ENCODE measurements around the gene LAMB3. TPM values are rescaled to one million over a fixed set of nuclear protein-coding genes. Genes with fewer than 3 reads are reported as not detected.

The LAMB3 gene
- total RNA-seq, 1 donor from 2014 or later, result 5.9 TPM

DNA sequence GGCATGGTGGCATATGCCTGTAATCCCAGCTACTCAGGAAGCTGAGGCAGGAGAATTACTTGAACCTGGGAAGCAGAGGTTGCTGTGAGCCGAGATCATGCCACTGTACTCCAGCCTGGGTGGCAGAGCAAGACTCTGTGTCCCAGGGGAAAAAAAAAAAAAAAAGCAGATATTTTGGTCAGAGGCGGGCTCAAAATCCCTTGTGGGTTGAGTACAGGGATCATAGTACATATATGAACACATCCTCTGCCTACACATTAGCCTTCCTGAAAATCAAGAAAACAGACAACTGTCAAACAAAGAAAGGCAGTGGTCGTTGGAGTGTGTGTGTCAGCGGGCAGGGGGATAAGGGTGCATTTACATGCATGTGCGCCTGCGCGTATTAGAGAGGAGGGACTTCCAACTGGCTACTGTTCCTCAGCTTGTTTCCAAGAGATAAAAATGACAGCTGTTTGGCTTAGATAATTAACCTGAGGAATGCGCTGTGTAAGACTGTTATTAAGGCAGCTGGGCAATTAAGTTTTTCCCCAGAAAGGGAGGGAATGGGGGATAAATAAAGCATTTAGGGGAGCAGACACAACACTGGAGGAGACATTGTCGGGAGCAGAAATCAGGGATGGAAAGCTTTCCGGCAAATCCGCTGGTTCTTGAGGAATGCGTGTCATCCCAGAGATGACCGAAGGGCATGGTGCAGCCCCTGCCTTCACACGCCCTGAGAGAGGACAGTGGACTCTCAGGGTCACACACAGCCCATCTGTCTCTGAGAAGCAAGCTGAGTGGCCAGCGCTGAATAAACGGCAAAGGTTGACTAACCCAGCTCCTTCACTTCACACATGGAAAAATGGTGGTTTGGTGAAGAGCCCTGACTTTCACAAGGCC is 6.4 kb downstream of the LAMB3 start:
- intact Hi-C loops (cut with DNase I), result no loop called here
- DNase-seq (ENCODE audit: missing footprints) (no peak), ATAC-seq (no peak)

DNA sequence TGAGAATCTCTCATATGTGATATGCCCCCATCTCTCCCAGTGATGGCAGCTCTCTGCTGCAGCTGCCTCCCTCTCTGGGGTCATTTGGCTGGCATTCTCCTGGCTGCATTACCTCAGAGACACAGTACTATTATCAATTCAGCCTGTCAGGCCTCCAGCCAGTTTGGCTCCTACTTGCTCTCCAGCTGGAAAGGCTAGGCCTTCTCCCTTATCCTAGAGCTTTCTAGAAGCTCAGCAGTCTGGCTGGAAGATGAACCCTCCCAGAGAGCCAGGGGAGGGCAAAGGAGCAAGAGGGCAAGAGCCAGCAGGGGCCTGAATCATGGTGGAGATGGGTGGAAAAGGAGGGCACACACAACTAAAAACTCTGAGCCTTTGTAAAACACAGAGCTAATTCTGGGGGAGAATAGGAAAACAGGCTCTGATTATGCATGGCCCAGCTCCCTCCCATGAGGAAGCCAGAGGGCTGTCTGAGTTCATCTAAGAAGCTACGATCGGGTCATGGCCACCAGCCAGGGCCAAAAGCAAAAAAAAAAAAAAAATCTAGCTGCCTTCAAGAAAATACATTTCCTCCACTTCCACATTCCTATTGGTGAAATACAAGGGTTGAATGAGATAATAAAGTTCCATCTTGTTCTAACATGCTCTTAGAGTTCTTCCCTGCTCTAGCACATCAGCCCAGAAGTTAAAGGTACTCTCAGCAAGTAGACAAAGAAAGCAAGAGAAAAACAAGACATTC is 8.8 kb downstream of the LAMB3 start:
- ATAC-seq (peak; percentile 79), DNase-seq (ENCODE audit: missing footprints) (peak; percentile 82)
- intact Hi-C loops (cut with DNase I), result loop anchor here (1.0 to 5.0 kb wide), 3 partner anchors 32 to 99 kb away; partner anchors contain the start of gene G0S2

DNA sequence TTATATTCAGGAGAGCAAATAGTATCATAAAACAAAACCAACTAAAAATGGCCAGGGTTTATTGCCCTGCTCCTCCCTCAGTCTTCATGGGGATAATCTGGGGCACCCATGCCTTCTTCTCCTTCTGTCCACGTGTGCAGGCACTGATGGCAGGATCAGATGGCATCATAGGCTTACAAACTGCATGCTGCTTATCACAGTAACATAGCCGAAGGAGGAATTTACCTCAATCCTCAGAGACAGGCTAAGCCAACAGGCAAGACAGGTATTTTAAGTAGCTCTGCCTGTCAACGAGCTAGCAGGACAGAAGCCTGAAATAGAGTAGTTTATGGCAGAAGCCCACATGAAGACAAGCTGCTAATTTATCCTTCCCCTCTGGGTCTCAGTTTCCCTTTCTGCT is 9.4 kb downstream of the LAMB3 start:
- intact Hi-C loops (cut with DNase I), result loop anchor here (1.0 to 5.0 kb wide), 3 partner anchors 32 to 100 kb away; partner anchors contain the start of gene G0S2
- DNase-seq (ENCODE audit: missing footprints), result no peak
- peak; percentile 47 for ATAC-seq

DNA sequence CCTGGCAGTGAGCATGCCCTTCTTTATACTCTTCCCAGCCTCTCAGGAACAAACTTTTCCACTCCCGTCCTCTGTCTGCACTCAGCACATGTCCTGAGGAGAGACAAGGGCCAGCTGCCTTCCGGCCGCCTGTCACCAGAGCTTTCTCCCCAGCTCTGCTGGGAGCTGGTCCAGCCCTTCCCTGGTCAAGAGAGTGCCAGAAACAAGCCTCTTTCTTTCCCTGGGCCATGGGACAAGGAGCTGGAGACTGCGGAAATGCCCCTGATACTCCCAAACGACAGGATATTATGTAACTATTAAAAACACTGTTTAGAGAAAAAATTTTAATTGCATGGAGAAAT is 10.4 kb downstream of the LAMB3 start:
- intact Hi-C loops (cut with DNase I), result loop anchor here (2.0 to 5.0 kb wide), 2 partner anchors 50 to 101 kb away; no protein-coding TSS in a partner anchor
- ATAC-seq (peak; percentile 93), DNase-seq (ENCODE audit: missing footprints) (peak; percentile 94)

DNA sequence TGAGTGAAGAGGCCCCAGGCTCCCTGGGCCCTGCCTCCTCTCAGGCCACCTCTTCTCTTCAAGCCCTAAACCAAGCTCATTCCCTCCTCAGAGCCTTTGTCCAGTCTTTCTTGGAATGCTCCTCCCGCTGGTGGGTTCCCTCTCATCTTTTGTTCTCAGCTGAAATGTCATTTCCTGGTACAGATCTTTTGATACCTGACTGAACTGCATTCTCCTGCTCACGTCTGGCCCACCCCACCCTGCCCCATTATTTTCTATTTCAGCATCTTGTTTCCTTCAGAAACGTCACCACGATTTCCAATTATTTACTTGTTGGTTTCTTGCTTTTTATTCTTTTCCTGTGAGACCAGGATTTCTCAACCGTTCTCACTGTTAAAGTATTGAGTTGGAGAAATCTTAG is 16.4 kb downstream of the LAMB3 start:
- intact Hi-C loops (cut with DNase I), result no loop called here
- ATAC-seq (no peak), DNase-seq (ENCODE audit: missing footprints) (no peak)

DNA sequence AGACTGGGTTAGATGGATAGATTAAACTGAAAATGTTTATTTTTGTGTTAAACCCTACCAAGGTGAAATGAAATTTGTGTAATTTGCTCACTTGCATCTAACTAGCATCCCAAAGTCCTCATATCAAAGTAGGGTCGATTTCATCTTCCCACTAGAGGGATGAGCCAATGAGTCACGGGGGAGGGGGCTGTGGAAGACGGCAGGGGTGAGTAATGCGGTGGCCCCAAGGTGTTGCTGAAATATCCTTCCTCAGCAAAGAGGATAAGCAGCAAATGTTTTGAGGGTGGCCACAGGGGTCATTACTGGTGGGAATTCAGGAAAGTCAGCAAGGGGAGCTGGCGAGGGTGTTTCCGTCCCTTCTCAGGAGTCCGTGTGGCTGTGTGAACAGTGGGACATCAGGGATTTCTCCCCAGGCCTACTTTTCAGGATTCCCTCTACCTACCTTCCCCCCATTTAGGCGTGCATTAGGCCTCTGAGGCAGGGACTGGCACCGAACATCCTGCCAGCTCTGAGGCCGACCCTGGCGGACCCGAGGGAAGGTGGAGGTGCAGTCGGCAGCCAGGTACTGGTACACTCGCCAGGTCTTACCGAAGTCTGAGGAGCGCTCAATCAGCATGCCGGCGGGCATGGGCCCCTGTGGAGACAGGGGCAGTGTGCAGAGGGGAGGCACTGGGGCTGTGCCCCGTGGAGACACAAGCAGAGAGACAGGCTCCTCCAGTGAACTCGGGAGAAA is 18.1 kb downstream of the LAMB3 start:
- intact Hi-C loops (cut with DNase I), result no loop called here
- DNase-seq (ENCODE audit: missing footprints), result no peak
- no peak for ATAC-seq

DNA sequence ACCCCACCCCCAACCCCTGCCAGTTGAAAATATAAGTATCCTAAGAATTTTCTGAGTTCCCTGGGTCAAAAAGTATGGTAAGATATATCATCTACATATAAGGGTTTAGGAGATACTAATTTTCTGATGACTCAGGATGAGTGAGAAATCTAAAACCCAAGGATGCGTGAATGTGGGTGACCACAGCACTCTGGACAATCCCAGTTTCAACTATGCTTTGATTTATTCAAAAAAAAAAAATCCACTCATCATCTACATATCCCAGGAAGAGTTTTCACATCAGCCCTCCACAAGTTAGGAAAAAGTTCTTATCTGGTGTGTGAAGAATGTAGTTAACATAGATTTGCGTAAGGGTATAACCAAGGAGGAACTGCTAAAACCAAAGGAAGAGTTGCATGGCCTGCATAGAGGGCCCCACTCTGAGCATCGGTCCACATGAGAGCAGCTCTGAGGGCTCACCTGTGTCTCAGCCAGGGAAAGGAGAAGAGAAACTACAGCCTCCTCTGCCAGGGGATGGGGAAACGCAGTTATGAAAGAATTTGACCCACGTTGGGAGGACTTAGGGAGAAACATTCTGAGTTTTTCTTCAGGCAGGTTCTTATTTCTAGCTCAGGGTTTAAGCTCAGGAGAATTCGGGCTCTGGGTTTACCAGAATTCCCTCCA is 18.8 kb downstream of the LAMB3 start:
- ATAC-seq, result no peak
- intact Hi-C loops (cut with DNase I), result no loop called here
- no peak for DNase-seq (ENCODE audit: missing footprints)

DNA sequence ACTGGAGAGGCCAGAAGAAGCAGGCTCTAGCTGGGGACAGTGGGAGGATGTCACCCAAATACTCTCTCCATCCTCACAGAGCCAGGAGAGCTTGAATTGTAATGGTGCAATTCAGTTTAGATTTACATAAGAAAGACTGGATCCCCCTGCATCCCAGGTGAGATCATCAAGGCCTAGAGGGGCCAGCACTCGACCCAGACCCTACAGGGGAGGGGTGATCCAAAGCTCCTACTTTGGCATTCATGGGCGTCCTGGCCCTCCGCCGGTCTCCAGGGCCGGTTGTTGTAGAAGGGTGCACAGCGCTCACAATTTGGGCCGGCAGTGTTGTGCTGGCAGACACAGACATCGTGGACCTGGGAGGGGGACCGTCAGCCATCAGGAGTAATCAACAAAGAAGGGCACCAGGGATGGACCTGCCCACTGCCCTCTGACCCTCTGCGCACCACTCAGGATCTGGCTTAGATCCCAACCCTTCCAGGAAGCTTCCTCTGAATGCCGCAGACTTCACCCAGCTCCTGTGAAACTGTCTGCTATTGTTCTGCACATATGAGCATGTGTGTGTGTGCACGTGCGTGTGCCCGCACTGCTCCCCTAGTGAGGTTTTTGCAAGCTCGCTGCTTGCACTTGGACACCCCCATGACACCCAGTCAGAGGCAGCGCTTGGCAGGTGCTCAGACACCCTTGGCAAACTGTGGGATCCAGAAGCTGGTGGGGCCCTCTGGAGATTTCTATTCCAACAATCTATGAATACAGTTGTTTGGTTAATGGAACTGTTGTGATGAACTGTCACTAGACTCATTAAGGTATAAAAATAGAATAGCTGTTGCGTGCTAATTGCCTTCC is 21.6 kb downstream of the LAMB3 start:
- ATAC-seq (peak; percentile 17), DNase-seq (ENCODE audit: missing footprints) (no peak)
- intact Hi-C loops (cut with DNase I), result no loop called here

DNA sequence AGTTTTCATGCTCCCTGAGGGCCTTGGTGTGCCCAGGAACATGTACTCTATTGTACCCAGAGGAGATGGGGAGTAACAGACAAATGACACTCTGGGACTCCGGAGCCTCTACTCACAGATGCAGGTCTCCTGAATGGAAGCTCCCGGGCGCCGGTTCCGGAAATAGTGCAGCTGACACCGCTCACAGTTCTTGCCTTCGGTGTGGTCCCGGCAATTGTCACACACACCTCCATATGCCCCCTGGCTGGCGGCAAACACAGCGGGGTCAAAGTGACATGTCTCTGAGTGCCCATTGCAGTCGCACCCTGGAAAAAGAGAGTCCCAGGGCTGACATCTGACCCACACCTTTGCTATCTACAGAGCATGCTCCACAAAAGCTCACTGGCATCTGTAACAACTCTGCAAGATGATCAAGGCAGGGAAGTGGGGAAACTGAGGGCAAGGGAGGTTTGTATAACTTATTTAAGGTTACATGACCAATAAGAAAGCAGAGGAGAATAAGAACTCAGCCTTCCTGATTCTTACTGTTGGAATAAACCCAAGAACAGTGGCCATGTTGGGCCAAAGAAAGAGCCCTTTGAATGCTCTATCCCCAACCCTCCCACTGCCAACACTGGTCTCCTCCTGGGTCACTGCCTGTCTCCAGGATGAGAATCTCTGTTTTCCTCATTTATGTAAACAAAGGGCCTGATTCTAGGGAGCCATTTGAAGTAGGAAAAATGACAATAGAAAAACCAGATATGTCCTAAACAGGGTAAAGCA is 22.4 kb downstream of the LAMB3 start:
- DNase-seq (ENCODE audit: missing footprints) (no peak), ATAC-seq (no peak)
- intact Hi-C loops (cut with DNase I), result loop anchor here (2.0 to 5.0 kb wide), 2 partner anchors 53 to 117 kb away; no protein-coding TSS in a partner anchor

DNA sequence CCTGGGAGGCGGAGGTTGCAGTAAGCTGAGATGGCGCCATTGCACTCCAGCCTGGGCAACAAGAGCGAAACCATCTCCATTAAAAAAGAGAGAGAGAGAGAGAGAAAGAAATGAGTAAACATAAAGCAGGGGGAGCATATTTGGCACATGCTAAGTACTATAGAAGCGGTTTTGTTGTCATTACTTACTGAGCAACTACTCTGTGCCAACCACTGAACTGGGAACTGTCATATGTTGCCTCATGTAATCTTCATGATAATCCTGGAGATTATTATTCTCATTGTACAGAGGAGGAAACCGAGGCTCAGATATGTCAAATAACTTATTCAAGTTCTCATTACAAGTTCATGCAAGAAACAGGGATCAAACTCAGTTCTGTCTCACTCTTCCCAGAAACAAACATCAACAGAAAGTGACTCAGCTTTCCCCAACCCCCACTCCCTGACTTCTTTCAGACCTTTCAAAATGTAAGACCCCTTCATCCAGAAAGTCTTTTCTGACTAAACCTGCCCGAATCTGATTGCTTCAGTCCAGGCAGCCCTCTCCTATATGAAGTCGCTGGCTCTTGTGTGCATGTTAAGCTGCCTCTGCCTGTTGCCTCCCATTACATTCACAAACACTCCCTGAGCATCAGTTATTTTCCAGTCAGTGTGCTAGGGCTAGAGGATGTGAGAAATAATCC is 23.5 kb downstream of the LAMB3 start:
- intact Hi-C loops (cut with DNase I), result loop anchor here (2.0 to 5.0 kb wide), 2 partner anchors 52 to 119 kb away; no protein-coding TSS in a partner anchor
- DNase-seq (ENCODE audit: missing footprints) (no peak), ATAC-seq (no peak)

DNA sequence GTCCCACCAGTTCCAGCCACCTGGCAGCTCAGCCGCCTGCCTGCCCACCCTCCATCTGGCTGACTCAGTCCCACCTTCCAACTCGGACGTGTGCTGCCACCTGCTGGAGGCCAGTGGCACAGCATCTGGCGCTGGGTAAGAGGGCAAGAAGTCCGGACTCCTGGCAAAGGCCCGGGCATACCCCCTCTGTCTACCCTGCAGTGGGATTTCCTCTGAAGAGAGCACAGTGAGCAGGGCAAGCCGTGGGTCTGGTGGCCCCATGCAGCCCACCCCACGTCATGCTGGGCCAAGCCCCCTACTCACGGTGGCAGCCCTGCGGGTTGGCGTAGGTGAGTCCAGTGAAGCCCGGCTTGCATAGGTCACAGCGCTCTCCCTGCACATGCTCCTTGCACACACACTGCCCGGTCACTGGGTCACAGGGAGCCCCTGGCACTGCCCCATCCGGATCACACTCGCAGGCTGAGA is 24.5 kb downstream of the LAMB3 start:
- DNase-seq (ENCODE audit: missing footprints) (peak; percentile 86), ATAC-seq (peak; percentile 75)
- intact Hi-C loops (cut with DNase I), result loop anchor here (2.0 to 5.0 kb wide), 4 partner anchors 25 to 120 kb away; no protein-coding TSS in a partner anchor

DNA sequence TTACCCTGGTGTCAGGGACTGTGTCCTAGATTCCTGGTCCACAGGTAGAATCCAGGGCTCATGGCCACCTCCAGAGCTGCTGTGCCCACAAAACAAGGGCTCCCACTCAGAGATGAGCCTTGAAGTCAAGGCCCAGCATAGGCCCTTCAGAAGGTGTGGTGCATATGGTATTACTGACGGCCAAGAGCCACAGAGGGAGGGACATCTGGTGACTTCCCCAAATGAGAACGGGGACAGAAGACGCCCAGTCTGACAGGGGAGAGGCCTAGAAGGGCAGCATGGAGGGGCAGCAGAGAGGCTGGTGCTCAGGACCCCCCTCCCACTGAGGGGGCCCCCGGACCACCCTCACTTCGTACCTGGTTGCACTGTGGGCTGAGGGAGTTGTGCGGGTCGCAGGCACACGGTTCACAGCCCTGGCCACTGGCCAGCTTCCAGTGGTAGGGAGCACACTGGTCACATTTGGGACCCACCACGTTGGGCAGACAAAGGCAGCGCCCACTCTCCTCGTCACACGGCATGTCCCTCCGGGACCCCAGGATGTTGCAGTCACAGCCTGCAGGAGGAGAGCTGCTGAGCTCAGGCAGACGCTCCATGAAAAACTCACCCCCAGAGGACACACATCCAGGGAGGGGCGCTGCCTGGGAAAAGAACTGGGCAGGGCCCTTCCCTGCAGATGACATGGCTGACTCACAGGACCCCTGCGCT is 25.0 kb downstream of the LAMB3 start:
- no peak for ATAC-seq
- intact Hi-C loops (cut with DNase I), result loop anchor here (2.0 to 5.0 kb wide), 3 partner anchors 24 to 120 kb away; no protein-coding TSS in a partner anchor
- no peak for DNase-seq (ENCODE audit: missing footprints)

DNA sequence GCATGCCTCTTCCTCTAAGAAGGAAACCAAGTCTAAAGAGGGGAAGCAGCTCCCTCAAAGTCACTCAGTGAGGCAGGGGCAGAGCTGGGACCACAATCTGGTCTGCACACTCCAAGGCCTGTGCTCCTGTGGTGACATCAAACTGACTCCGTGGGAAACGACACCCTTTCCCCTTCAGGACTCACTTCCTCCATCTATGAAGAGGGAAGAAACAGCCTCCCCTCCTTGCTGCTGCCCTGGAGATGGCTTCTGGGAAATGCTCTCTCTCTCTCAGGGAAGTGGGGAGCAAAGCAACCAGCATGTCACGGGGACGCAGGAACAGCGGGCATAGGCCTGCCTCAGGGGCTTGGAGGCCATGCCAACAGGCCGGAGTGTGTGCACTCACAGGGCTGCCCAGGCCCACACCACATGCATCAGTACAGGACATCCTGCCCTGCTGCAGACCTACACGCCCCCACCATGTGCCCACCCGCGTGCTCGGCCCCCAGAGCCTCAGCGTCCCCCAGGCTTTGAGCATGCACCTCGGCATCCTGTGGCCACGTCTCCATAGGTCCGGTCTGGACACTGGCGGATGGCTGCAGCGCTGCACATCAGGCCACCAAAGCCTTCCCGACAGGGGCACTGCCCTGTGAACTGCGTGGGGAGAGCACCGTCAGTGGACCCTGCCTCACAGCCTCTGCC is 25.7 kb downstream of the LAMB3 start:
- ATAC-seq, result no peak
- intact Hi-C loops (cut with DNase I), result loop anchor here (2.0 to 5.0 kb wide), 3 partner anchors 24 to 121 kb away; no protein-coding TSS in a partner anchor
- DNase-seq (ENCODE audit: missing footprints), result no peak

DNA sequence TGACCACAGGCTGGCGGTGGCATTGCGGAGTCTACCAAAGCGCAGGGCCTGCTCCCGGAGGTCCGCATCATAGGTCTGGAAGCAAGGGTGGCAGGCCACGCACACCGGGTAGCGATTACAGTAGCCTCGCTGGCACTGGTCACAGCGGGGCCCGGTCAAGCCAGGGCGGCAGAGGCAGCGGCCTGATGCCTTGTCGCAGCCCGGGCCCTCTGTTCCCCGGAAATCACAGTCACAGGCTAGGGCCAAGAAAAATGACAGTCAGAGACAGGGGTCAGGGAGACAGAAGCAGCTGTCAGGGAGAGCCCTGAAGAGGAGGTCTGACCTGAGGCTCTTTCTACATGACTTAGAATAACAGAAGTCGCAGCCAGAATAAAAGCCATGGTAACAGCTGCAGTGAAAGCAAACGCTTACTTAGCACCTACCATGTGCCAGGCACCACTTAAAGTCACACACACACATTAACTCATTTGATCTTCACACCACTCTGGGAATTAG is 26.4 kb downstream of the LAMB3 start:
- peak; percentile 23 for ATAC-seq
- intact Hi-C loops (cut with DNase I), result loop anchor here (2.0 to 5.0 kb wide), 3 partner anchors 23 to 121 kb away; no protein-coding TSS in a partner anchor
- no peak for DNase-seq (ENCODE audit: missing footprints)

Measured in Right ventricle myocardium inferior (tissue), 1 donor.